Keratinocyte (primary cell): ENCODE data around the gene RANBP9. TPM values are rescaled to one million over a fixed set of nuclear protein-coding genes. Genes with fewer than 3 reads are reported as not detected.

Experiments
- DNase-seq: peaks from one replicate; pipeline ENCODE4 v3.0.0-alpha.2; 2011; ENCODE audit warnings: low read depth, missing footprints, low spot score
- FAIRE-seq: peaks from 2 replicates; lab custom pipeline; 2011; peaks lifted over from hg19 to GRCh38; lab: Jason Lieb, UNC
- H2AFZ ChIP-seq: 2 replicates; pipeline ENCODE4 v1.6.0; 2012; ENCODE audit warnings: low read length, control low read depth, inconsistent platforms; ENCODE audit not compliant: control insufficient read depth
- H3K27ac ChIP-seq: 2 replicates; pipeline ENCODE4 v1.5.1; 2011; ENCODE audit warnings: low read length; ENCODE audit not compliant: control insufficient read depth, insufficient read depth
- H3K27me3 ChIP-seq: 3 replicates; pipeline ENCODE4 v1.6.0; 2011; ENCODE audit warnings: low read length; ENCODE audit not compliant: control insufficient read depth, insufficient read depth; ENCODE audit errors: extremely low read depth
- H3K36me3 ChIP-seq, 2 experiments: 2 replicates in 1 of 2; 3 replicates in 1 of 2; pipeline ENCODE4 v1.5.1; 2011; ENCODE audit warnings: low read length in 2 of 2, mild to moderate bottlenecking in 1 of 2; ENCODE audit not compliant: control insufficient read depth in 2 of 2, insufficient read depth in 2 of 2; ENCODE audit errors: extremely low read depth in 1 of 2
- H3K4me1 ChIP-seq: 3 replicates; pipeline ENCODE4 v1.5.1; 2011; ENCODE audit warnings: low read length; ENCODE audit not compliant: control insufficient read depth, insufficient read depth; ENCODE audit errors: extremely low read depth
- H3K4me2 ChIP-seq: 3 replicates; pipeline ENCODE4 v1.6.0; 2011; ENCODE audit warnings: low read depth, low read length; ENCODE audit not compliant: control insufficient read depth, insufficient read depth; ENCODE audit errors: extremely low read depth
- H3K4me3 ChIP-seq, 3 experiments: fragments of 200-600 bp in 1 of 3; sonication (generic) in 1 of 3; 2 replicates in 2 of 3; 3 replicates in 1 of 3; pipeline ENCODE4 v1.5.1; 2011 to 2016; ENCODE audit warnings: low read length in 3 of 3, mild to moderate bottlenecking in 3 of 3, control low read depth in 2 of 3, inconsistent platforms in 1 of 3, low read depth in 1 of 3, mixed read lengths in 1 of 3, mixed run types in 1 of 3, moderate library complexity in 1 of 3; ENCODE audit not compliant: control insufficient read depth in 2 of 3, insufficient read depth in 2 of 3; ENCODE audit errors: extremely low read depth in 1 of 3
- H3K79me2 ChIP-seq: 2 replicates; pipeline ENCODE4 v1.6.0; 2012; ENCODE audit warnings: low read length; ENCODE audit not compliant: control insufficient read depth, insufficient read depth
- H3K9ac ChIP-seq: 3 replicates; pipeline ENCODE4 v1.6.0; 2011; ENCODE audit warnings: low read length; ENCODE audit not compliant: control insufficient read depth, insufficient read depth; ENCODE audit errors: extremely low read depth
- H3K9me1 ChIP-seq: 3 replicates; pipeline ENCODE4 v1.6.0; 2011; ENCODE audit warnings: low read length; ENCODE audit not compliant: control insufficient read depth, insufficient read depth; ENCODE audit errors: extremely low read depth
- H3K9me3 ChIP-seq: 2 replicates; pipeline ENCODE4 v1.5.1; 2012; ENCODE audit warnings: low read depth, low read length; ENCODE audit not compliant: control insufficient read depth
- H4K20me1 ChIP-seq: 3 replicates; pipeline ENCODE4 v1.6.0; 2011; ENCODE audit warnings: low read length; ENCODE audit not compliant: control insufficient read depth, insufficient read depth; ENCODE audit errors: extremely low read depth
- CTCF ChIP-seq, 3 experiments: IDR thresholded peaks in 1 of 3; conservative IDR thresholded peaks in 1 of 3; optimal IDR thresholded peaks in 1 of 3; 2 replicates in 2 of 3; 3 replicates in 1 of 3; pipeline versions ENCODE3 to v1.5.1; 2011; ENCODE audit warnings: low read length in 3 of 3, mild to moderate bottlenecking in 3 of 3, moderate library complexity in 2 of 3, control low read depth in 1 of 3, inconsistent platforms in 1 of 3; ENCODE audit not compliant: insufficient read depth in 2 of 3; ENCODE audit errors: extremely low read depth in 1 of 3
- EZH2 ChIP-seq: IDR thresholded peaks from one replicate; pipeline ENCODE4 v1.6.1; 2012; ENCODE audit warnings: inconsistent platforms, mild to moderate bottlenecking, low read length, moderate library complexity
- dilution Hi-C: fragments of 300-500 bp; cut with MboI; formaldehyde crosslinking; loops from one replicate; pipeline ENCODE4 v1.7.0; 2020; ENCODE audit warnings: low sequenced_read_pairs; ENCODE audit not compliant: extremely low pct_ligation_motif_present
- polyA plus RNA-seq, 5 experiments: library from polyadenylated mRNA; depleted of rRNA in 3 of 5; stranded (reverse) in 3 of 5; stranded (forward) in 1 of 5; unstranded in 1 of 5; fragments of >200 nt; gene quantifications; 1 replicate in 1 of 5; 2 replicates in 3 of 5; 3 replicates in 1 of 5; pipeline versions ENCODE4 v1.2.1 to v1.2.3, GENCODE V29; 2011 to 2012; ENCODE audit warnings: missing spikeins in 2 of 5, low read depth in 1 of 5, low replicate concordance in 1 of 5

Gene RANBP9
- polyA plus RNA-seq, 1 donor (not counting 4 experiments of a cell fraction or from before 2014, with no cell fraction given): 36.7 TPM

GRCh38 chr6:13624871-13625288 is 86.8 kb downstream of the RANBP9 start:
- Histone ChIP-seq H3K9me3 (no peaks in the 10 kb centered on the region), H3K36me3 (peaks cover 15 to 41% of the 10 kb centered on the region in 2 experiments), H3K27ac (no peak overlapping the region), H2AFZ (no peak overlapping the region), H3K4me2 (no peak overlapping the region), H3K9ac (no peak overlapping the region), H4K20me1 (no peaks in the 10 kb centered on the region), H3K4me1 (no peaks in the 10 kb centered on the region), H3K27me3 (no peaks in the 10 kb centered on the region), H3K4me3 (no peak overlapping the region), H3K9me1 (peaks cover 2% of the 10 kb centered on the region), H3K79me2 (no peaks in the 10 kb centered on the region)
- TF ChIP-seq EZH2: no peak
- TF ChIP-seq CTCF (optimal IDR thresholded peaks at IDR 0.05 in 1 of 3, IDR thresholded peaks at IDR 0.05 in 1 of 3, conservative IDR thresholded peaks at IDR 0.05 in 1 of 3; ENCODE audit: extremely low read depth in 1 of 3, insufficient read depth in 2 of 3, low read length in 3 of 3): peak; percentile 61 to 78 (median 72)
- no peak for DNase-seq
- dilution Hi-C loops: no loop called here
- peak; percentile 70 for FAIRE-seq

- Histone ChIP-seq H3K9me1 (no peaks in the 10 kb centered on the region), H3K4me2 (peak overlapping the region; percentile 91), H3K36me3 (peaks cover 20 to 40% of the 10 kb centered on the region in 2 experiments), H3K9ac (no peak overlapping the region), H3K4me3 (peak overlapping the region in 1 of 3 experiments; percentile 99), H3K79me2 (peaks cover 33% of the 10 kb centered on the region), H3K4me1 (peaks cover 22% of the 10 kb centered on the region), H3K9me3 (no peaks in the 10 kb centered on the region), H3K27me3 (no peaks in the 10 kb centered on the region), H3K27ac (no peak overlapping the region), H4K20me1 (no peaks in the 10 kb centered on the region), H2AFZ (no peak overlapping the region)
- dilution Hi-C loops: no loop called here
- DNase-seq: no peak
- TF ChIP-seq CTCF (optimal IDR thresholded peaks at IDR 0.05 in 1 of 3, IDR thresholded peaks at IDR 0.05 in 1 of 3, conservative IDR thresholded peaks at IDR 0.05 in 1 of 3; ENCODE audit: extremely low read depth in 1 of 3, insufficient read depth in 2 of 3, low read length in 3 of 3): no peak
- no peak for FAIRE-seq
These were observed 94.6 kb downstream of the RANBP9 start for GRCh38 chr6:13617066-13617465.
